Lower lobe of right lung (tissue), 2 donors: ENCODE data around the gene PPP1R36. TPM values are rescaled to one million over a fixed set of nuclear protein-coding genes. Genes with fewer than 3 reads are reported as not detected.

Experiments
- ATAC-seq, 2 donors: fragments of 200-7000 bp; cut with Tn5 transposase; one replicate each; pipeline ENCODE4 v1.9.1; 2020 to 2022; ENCODE audit warnings: mild to moderate bottlenecking in 2 of 2, moderate library complexity in 2 of 2
- DNase-seq: peaks from one replicate; pipeline ENCODE4 v3.0.0-alpha.2; 2020
- H3K27ac ChIP-seq: fragments of 200-600 bp; one replicate; pipeline ENCODE4 v1.8.0; 2022
- H3K27me3 ChIP-seq: fragments of 200-600 bp; one replicate; pipeline ENCODE4 v1.8.0; 2022; ENCODE audit warnings: low read depth
- H3K36me3 ChIP-seq: fragments of 200-600 bp; one replicate; pipeline ENCODE4 v1.8.0; 2022; ENCODE audit warnings: mild to moderate bottlenecking
- H3K4me1 ChIP-seq: fragments of 200-600 bp; one replicate; pipeline ENCODE4 v1.8.0; 2022
- H3K4me3 ChIP-seq: fragments of 200-600 bp; one replicate; pipeline ENCODE4 v1.8.0; 2022; ENCODE audit warnings: mild to moderate bottlenecking
- H3K9me3 ChIP-seq: fragments of 200-600 bp; one replicate; pipeline ENCODE4 v1.8.0; 2022
- CTCF ChIP-seq: fragments of 200-600 bp; IDR thresholded peaks from one replicate; pipeline ENCODE4 v1.8.0; 2022; ENCODE audit warnings: antibody characterized with exemption, mild to moderate bottlenecking
- intact Hi-C: fragments of 100-400 bp; cut with DNase I; formaldehyde crosslinking; loops from one replicate; pipeline ENCODE4 v1.11.0; 2022
- total RNA-seq: library from RNA; stranded (reverse); fragmentation: NEBNext Ultra II Directional; extraction: Animal tissue kit (Norgen Biotek cat#: 25700); gene quantifications from one replicate; pipeline ENCODE4 v1.2.1, GENCODE V29; 2021
- donor health status: DM: no; HTN: yes; CAD: no; lungs with severe emphysema.

PPP1R36 gene
- total RNA-seq, 1 donor from 2014 or later, result 0.97 TPM

GRCh38 chr14:64636208-64636979 is 86.6 kb downstream of the PPP1R36 start:
- no peak overlapping the region for H3K27ac ChIP-seq
- intact Hi-C loops, result no loop called here
- H3K9me3 ChIP-seq, result no peaks in the 10 kb centered on the region
- no peaks in the 10 kb centered on the region for H3K27me3 ChIP-seq
- H3K36me3 ChIP-seq, result no peaks in the 10 kb centered on the region
- DNase-seq (peak; percentile 69), ATAC-seq (peak; percentile 89 to 91)
- H3K4me3 ChIP-seq, result no peak overlapping the region
- TF ChIP-seq CTCF, result peak; percentile 92
- H3K4me1 ChIP-seq, result peaks cover 8% of the 10 kb centered on the region

- Histone ChIP-seq H3K27me3 (no peaks in the 10 kb centered on the region), H3K9me3 (no peaks in the 10 kb centered on the region), H3K36me3 (no peaks in the 10 kb centered on the region), H3K27ac (no peak overlapping the region), H3K4me3 (no peak overlapping the region), H3K4me1 (peaks cover 8% of the 10 kb centered on the region)
- no peak for ATAC-seq
- intact Hi-C loops, result no loop called here
- no peak for TF ChIP-seq CTCF
- DNase-seq, result no peak
Observed at GRCh38 chr14:64636980-64637429, 87.2 kb downstream of the PPP1R36 start.

- Histone ChIP-seq H3K4me1 (peaks cover 8% of the 10 kb centered on the region), H3K9me3 (no peaks in the 10 kb centered on the region), H3K27ac (no peak overlapping the region), H3K36me3 (no peaks in the 10 kb centered on the region), H3K4me3 (no peak overlapping the region), H3K27me3 (no peaks in the 10 kb centered on the region)
- TF ChIP-seq CTCF, result no peak
- ATAC-seq (no peak), DNase-seq (no peak)
- intact Hi-C loops, result no loop called here
Observed at GRCh38 chr14:64637735-64638473, 88.1 kb downstream of the PPP1R36 start.

- Histone ChIP-seq H3K27me3 (no peaks in the 10 kb centered on the region), H3K4me3 (no peak overlapping the region), H3K27ac (no peak overlapping the region), H3K9me3 (no peaks in the 10 kb centered on the region), H3K4me1 (peaks cover 8% of the 10 kb centered on the region), H3K36me3 (no peaks in the 10 kb centered on the region)
- intact Hi-C loops, result no loop called here
- TF ChIP-seq CTCF, result no peak
- ATAC-seq, result no peak
- DNase-seq, result no peak
Observed at GRCh38 chr14:64638625-64639024, 88.9 kb downstream of the PPP1R36 start.

Other genes starting within 250 kb of the PPP1R36 start
- 46.3 TPM for gene MTHFD1, start 161.6 kb upstream of the PPP1R36 start, total RNA-seq
- gene AKAP5, start 84.5 kb upstream of the PPP1R36 start, total RNA-seq, result 4.8 TPM
- gene ZBTB25, start 46.1 kb upstream of the PPP1R36 start, total RNA-seq, result 14.9 TPM
- gene ZBTB1, start 45.2 kb upstream of the PPP1R36 start, total RNA-seq, result 46.1 TPM
- gene HSPA2, start 9.2 kb upstream of the PPP1R36 start, total RNA-seq, result 11.4 TPM
- gene PLEKHG3, start 154.5 kb downstream of the PPP1R36 start, total RNA-seq, result 33.1 TPM